GM18526 (cell line): Measurements from ENCODE around the gene SLC25A25.

ENCODE experiments used
- POLR2A ChIP-seq: IDR thresholded peaks from 3 replicates; pipeline ENCODE4 v1.6.1; 2011; ENCODE audit not compliant: insufficient read length; ENCODE audit errors: extremely low read depth

Gene SLC25A25

GRCh38 chr9:128099231-128099931, 31.3 kb downstream of the SLC25A25 start:
- no peak for TF ChIP-seq POLR2A

GRCh38 chr9:128099932-128100491, 32.0 kb downstream of the SLC25A25 start:
- no peak for TF ChIP-seq POLR2A

- no peak for TF ChIP-seq POLR2A
Observed at GRCh38 chr9:128100581-128100980, 32.5 kb downstream of the SLC25A25 start.

GRCh38 chr9:128101231-128101661, 33.2 kb downstream of the SLC25A25 start:
- TF ChIP-seq POLR2A, result no peak

GRCh38 chr9:128101690-128102089, 33.7 kb downstream of the SLC25A25 start:
- no peak for TF ChIP-seq POLR2A

- no peak for TF ChIP-seq POLR2A
Observed at GRCh38 chr9:128102196-128102595, 34.2 kb downstream of the SLC25A25 start.

- TF ChIP-seq POLR2A, result no peak
Observed at GRCh38 chr9:128102861-128103588, 35.0 kb downstream of the SLC25A25 start.

- TF ChIP-seq POLR2A, result no peak
Observed at GRCh38 chr9:128103589-128103962, 35.5 kb downstream of the SLC25A25 start.

GRCh38 chr9:128104171-128104618, 36.2 kb downstream of the SLC25A25 start:
- no peak for TF ChIP-seq POLR2A

- no peak for TF ChIP-seq POLR2A
Observed at GRCh38 chr9:128105538-128106175, 37.6 kb downstream of the SLC25A25 start.

GRCh38 chr9:128106181-128106939, 38.3 kb downstream of the SLC25A25 start:
- TF ChIP-seq POLR2A, result no peak

- no peak for TF ChIP-seq POLR2A
Observed at GRCh38 chr9:128106940-128107467, 39.0 kb downstream of the SLC25A25 start.

GRCh38 chr9:128107468-128108268, 39.6 kb downstream of the SLC25A25 start:
- TF ChIP-seq POLR2A, result no peak
